IMR-90 (cell line): ENCODE measurements around the gene TNS1.

Source experiments
- BHLHE40 ChIP-seq: fragments of 150-350 bp; IDR thresholded peaks from 2 replicates; pipeline ENCODE4 v1.6.1; 2016; ENCODE audit warnings: mild to moderate bottlenecking, low read depth, low read length
- CEBPB ChIP-seq: IDR thresholded peaks from 2 replicates; pipeline ENCODE4 v1.6.1; 2012; ENCODE audit warnings: low read depth, low read length, improper control_type of control experiment
- FOS ChIP-seq: fragments of 150-350 bp; IDR thresholded peaks from 2 replicates; pipeline ENCODE4 v1.6.1; 2016; ENCODE audit warnings: low read depth, low read length
- MAZ ChIP-seq: IDR thresholded peaks from 2 replicates; pipeline ENCODE4 v1.6.1; 2012; ENCODE audit warnings: low read depth, mild to moderate bottlenecking, low read length, improper control_type of control experiment, moderate library complexity, borderline replicate concordance
- POLR2A ChIP-seq: IDR thresholded peaks from 2 replicates; pipeline ENCODE4 v1.6.1; 2012; ENCODE audit warnings: mild to moderate bottlenecking, low read depth, low read length
- RAD21 ChIP-seq: IDR thresholded peaks from 2 replicates; pipeline ENCODE4 v1.6.1; 2012; ENCODE audit warnings: low read length, improper control_type of control experiment
- TF ChIP-seq, protein P1 (sequence below): conservative IDR thresholded peaks from 2 replicates; pipeline ENCODE4 v1.5.1; 2012; ENCODE audit warnings: mild to moderate bottlenecking, low read depth, low read length, improper control_type of control experiment

DNA sequence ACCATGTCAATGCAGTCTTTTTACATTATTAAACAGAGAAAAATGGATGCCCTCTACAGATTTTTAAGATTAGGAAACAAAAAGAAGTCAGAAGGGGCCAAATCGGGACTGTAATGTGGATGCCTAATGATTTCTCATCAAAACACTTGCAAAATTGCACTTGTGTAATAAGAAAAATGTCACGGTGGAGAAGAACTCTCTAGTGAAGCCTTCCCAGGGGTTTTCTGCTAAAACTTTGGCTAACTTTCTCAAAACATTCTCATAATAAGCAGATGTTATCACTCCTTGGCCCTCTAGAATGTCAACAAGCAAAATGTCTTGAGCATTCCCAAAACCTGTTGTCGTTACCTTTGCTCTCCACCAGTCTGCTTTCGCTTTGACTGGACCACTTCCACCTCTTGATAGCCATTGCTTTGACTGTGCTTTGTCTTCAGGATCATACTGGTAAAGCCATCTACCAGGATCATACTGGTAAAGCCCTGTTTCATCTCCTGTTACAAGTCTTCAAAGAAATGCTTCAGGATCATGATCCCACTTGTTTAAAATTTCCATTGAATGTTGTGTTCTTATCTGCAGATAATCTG lies 226.8 kb downstream of the TNS1 start:
- TF ChIP-seq, protein P1, sequence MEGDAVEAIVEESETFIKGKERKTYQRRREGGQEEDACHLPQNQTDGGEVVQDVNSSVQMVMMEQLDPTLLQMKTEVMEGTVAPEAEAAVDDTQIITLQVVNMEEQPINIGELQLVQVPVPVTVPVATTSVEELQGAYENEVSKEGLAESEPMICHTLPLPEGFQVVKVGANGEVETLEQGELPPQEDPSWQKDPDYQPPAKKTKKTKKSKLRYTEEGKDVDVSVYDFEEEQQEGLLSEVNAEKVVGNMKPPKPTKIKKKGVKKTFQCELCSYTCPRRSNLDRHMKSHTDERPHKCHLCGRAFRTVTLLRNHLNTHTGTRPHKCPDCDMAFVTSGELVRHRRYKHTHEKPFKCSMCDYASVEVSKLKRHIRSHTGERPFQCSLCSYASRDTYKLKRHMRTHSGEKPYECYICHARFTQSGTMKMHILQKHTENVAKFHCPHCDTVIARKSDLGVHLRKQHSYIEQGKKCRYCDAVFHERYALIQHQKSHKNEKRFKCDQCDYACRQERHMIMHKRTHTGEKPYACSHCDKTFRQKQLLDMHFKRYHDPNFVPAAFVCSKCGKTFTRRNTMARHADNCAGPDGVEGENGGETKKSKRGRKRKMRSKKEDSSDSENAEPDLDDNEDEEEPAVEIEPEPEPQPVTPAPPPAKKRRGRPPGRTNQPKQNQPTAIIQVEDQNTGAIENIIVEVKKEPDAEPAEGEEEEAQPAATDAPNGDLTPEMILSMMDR: no peak
- TF ChIP-seq POLR2A (no peak), CEBPB (no peak), RAD21 (no peak), FOS (no peak), MAZ (no peak), BHLHE40 (no peak)
